ENCODE results near the gene SAMD4A.

- TF ChIP-seq EZH2 (IDR thresholded peaks at IDR 0.05) (no peak), POLR2AphosphoS5 (IDR thresholded peaks at IDR 0.05; ENCODE audit: borderline replicate concordance, low read depth, low read length) (no peak), FOXP2 (optimal IDR thresholded peaks at IDR 0.05; ENCODE audit: control extremely low read depth, extremely low read length, insufficient read depth) (no peak)
Observed at GRCh38 chr14:54665946-54666345, 99.0 kb downstream of the SAMD4A start.
